ENCODE results near the gene BAHD1. TPM values are rescaled to one million over a fixed set of nuclear protein-coding genes. Genes with fewer than 3 reads are reported as not detected.

The BAHD1 gene
- total RNA-seq, 1 experiment from 2014 or later = 5.0 TPM

- in situ Hi-C loops (cut with HindIII; ENCODE audit: low pct_unique_long_range_greater_than_20kb, low sequenced_read_pairs) = no loop called here
- peak; percentile 20 for DNase-seq (ENCODE audit: low read depth)
Observed at GRCh38 chr15:40511472-40512133, 70.8 kb downstream of the BAHD1 start.

GRCh38 chr15:40512440-40512839 lies 71.7 kb downstream of the BAHD1 start:
- DNase-seq (ENCODE audit: low read depth) = no peak
- in situ Hi-C loops (cut with HindIII; ENCODE audit: low pct_unique_long_range_greater_than_20kb, low sequenced_read_pairs) = no loop called here

- in situ Hi-C loops (cut with HindIII; ENCODE audit: low pct_unique_long_range_greater_than_20kb, low sequenced_read_pairs) = no loop called here
- DNase-seq (ENCODE audit: low read depth) = no peak
Observed at GRCh38 chr15:40513609-40514008, 72.9 kb downstream of the BAHD1 start.

- in situ Hi-C loops (cut with HindIII; ENCODE audit: low pct_unique_long_range_greater_than_20kb, low sequenced_read_pairs) = no loop called here
- DNase-seq (ENCODE audit: low read depth) = no peak
Observed at GRCh38 chr15:40516322-40516721, 75.6 kb downstream of the BAHD1 start.

Other genes with a start within 250 kb of the BAHD1 start
- gene PAK6, start 201.9 kb upstream of the BAHD1 start, total RNA-seq (2014; rRNA removed; shearing (Covaris generic); ENCODE audit: low replicate concordance) = not detected in 2 replicates
- not detected in 2 replicates for gene ANKRD63, start 157.9 kb upstream of the BAHD1 start, total RNA-seq (2014; rRNA removed; shearing (Covaris generic); ENCODE audit: low replicate concordance)
- not detected in 2 replicates for gene PLCB2, start 133.0 kb upstream of the BAHD1 start, total RNA-seq (2014; rRNA removed; shearing (Covaris generic); ENCODE audit: low replicate concordance)
- 2.6 and 4.6 TPM in 2 replicates for gene INAFM2, start 117.3 kb upstream of the BAHD1 start, total RNA-seq (2014; rRNA removed; shearing (Covaris generic); ENCODE audit: low replicate concordance)
- 10.1 and 35.3 TPM in 2 replicates for gene CCDC9B, start 100.0 kb upstream of the BAHD1 start, total RNA-seq (2014; rRNA removed; shearing (Covaris generic); ENCODE audit: low replicate concordance)
- not detected in 2 replicates for gene PHGR1, start 89.9 kb upstream of the BAHD1 start, total RNA-seq (2014; rRNA removed; shearing (Covaris generic); ENCODE audit: low replicate concordance)
- under 0.01 TPM in 1 of 2 replicates, not detected in the other for gene DISP2, start 82.7 kb upstream of the BAHD1 start, total RNA-seq (2014; rRNA removed; shearing (Covaris generic); ENCODE audit: low replicate concordance)
- gene KNSTRN, start 58.2 kb upstream of the BAHD1 start, total RNA-seq (2014; rRNA removed; shearing (Covaris generic); ENCODE audit: low replicate concordance) = 54.8 and 65.1 TPM in 2 replicates
- 50.4 and 79.9 TPM in 2 replicates for gene IVD, start 35.2 kb upstream of the BAHD1 start, total RNA-seq (2014; rRNA removed; shearing (Covaris generic); ENCODE audit: low replicate concordance)
- 17.3 and 20.0 TPM in 2 replicates for gene CHST14, start 30.0 kb downstream of the BAHD1 start, total RNA-seq (2014; rRNA removed; shearing (Covaris generic); ENCODE audit: low replicate concordance)
- 31.4 and 33.7 TPM in 2 replicates for gene CCDC32, start 124.1 kb downstream of the BAHD1 start, total RNA-seq (2014; rRNA removed; shearing (Covaris generic); ENCODE audit: low replicate concordance)
- 16.1 and 20.3 TPM in 2 replicates for gene RPUSD2, start 128.3 kb downstream of the BAHD1 start, total RNA-seq (2014; rRNA removed; shearing (Covaris generic); ENCODE audit: low replicate concordance)
- gene KNL1, start 153.3 kb downstream of the BAHD1 start, total RNA-seq (2014; rRNA removed; shearing (Covaris generic); ENCODE audit: low replicate concordance) = 9.9 and 19.8 TPM in 2 replicates

Measured in Caki2 (cell line).